GM19043 (cell line): ENCODE measurements around the gene CNGA1.
A peak's percentile ranks its signal among the peaks of the same experiment; 100 is the strongest.

Experiments used
- ATAC-seq: cut with Tn5 transposase; IDR thresholded peaks from one replicate; pipeline ENCODE4 v1.9.1; 2021; ENCODE audit warnings: low read depth; ENCODE audit not compliant: unreplicated experiment

Gene CNGA1

GRCh38 chr4:47914220-47914925 lies 102.1 kb downstream of the CNGA1 start, which contains the start of gene NFXL1:
NFXL1 (minus strand) TSS chr4:47914583; CDS start chr4:47914203, 380 bp downstream.
- ATAC-seq: peak; percentile 96

GRCh38 chr4:47913861-47914219 lies 102.6 kb downstream of the CNGA1 start:
- peak; percentile 14 for ATAC-seq

- ATAC-seq: no peak
These were observed 103.2 kb downstream of the CNGA1 start for GRCh38 chr4:47913330-47913729.

GRCh38 chr4:47907089-47907646 lies 109.3 kb downstream of the CNGA1 start:
- ATAC-seq: no peak

DNA sequence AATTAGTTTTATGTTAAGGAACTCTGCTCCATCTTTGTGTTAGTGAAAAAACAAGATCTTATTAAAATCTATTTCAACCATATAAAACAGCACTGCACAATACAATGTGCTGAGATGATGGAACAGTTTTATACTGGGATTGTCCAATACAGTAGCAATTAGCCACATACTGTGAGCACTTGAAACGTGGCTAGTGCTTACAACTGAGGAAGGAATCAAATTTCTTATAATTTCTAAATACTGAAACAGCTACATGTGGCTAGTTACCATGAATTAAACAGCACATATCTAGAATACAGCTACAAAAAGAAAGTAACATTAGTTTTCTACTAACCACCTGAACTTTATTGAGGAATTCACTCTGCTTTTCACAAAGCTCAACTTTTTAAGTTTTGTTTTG lies 116.8 kb downstream of the CNGA1 start:
- ATAC-seq: no peak

DNA sequence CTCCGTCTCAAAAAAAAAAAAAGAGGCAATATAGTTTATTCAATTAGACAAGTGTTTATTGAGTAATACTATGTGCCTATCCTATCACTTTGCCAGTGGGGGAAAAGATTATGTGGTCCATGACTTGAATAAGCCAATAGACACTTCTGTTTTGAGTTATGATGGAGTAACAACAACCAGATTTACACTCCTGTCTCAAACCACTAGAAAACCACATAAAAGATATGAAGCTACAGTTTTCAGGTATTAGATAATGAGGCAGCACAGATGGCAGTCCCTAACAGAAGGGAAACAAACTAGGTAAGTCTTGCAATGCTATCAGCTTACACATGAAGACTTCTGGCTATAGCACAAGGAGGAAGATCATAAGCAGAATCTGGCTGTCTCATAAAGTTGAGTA lies 124.6 kb downstream of the CNGA1 start:
- ATAC-seq: no peak
